H1 (cell line): Measurements from ENCODE around the gene ZNF629. TPM values are rescaled to one million over a fixed set of nuclear protein-coding genes. Genes with fewer than 3 reads are reported as not detected.

Experiments used
- CTCF ChIA-PET: fragments of 300-600 bp; sonication (Branson Sonifier 250); formaldehyde crosslinking; loops from one replicate; lab custom pipeline; 2021; ENCODE audit not compliant: partially characterized antibody; lab: Charles Lee
- POLR2A ChIA-PET: fragments of 300-600 bp; sonication (Branson Sonifier 250); formaldehyde crosslinking; loops from one replicate; lab custom pipeline; 2021; ENCODE audit warnings: inconsistent platforms; ENCODE audit not compliant: partially characterized antibody; lab: Charles Lee
- DNase-seq, 2 experiments: peaks; one replicate each; pipeline versions ENCODE4 v3.0.0 to v3.0.0-alpha.2; 2010 to 2022; ENCODE audit warnings: low spot score in 2 of 2, low read depth in 1 of 2, mixed read lengths in 1 of 2
- FAIRE-seq: peaks from 2 replicates; lab custom pipeline; 2011; peaks lifted over from hg19 to GRCh38; lab: Jason Lieb, UNC
- H2AFZ ChIP-seq: 2 replicates; pipeline ENCODE4 v1.8.1; 2012; ENCODE audit warnings: low read length, inconsistent platforms
- H2AK5ac ChIP-seq: 2 replicates; pipeline ENCODE4 v1.6.1; 2013; ENCODE audit warnings: low read depth, low read length
- H2BK120ac ChIP-seq: replicated peaks from 2 replicates; pipeline ENCODE3; 2013; ENCODE audit warnings: low read depth, low read length, inconsistent platforms
- H2BK12ac ChIP-seq: 2 replicates; pipeline ENCODE4 v1.6.1; 2013; ENCODE audit warnings: low read depth, low read length
- H2BK15ac ChIP-seq: 2 replicates; pipeline ENCODE4 v1.6.1; 2013; ENCODE audit warnings: low read length
- H2BK20ac ChIP-seq: 2 replicates; pipeline ENCODE4 v1.6.1; 2013; ENCODE audit warnings: low read length
- H2BK5ac ChIP-seq: 2 replicates; pipeline ENCODE4 v1.6.1; 2013; ENCODE audit warnings: low read depth, low read length
- H3K14ac ChIP-seq: 2 replicates; pipeline ENCODE4 v1.6.1; 2013; ENCODE audit warnings: inconsistent platforms; ENCODE audit not compliant: insufficient read length
- H3K18ac ChIP-seq: 2 replicates; pipeline ENCODE4 v1.6.1; 2013; ENCODE audit warnings: low read length; ENCODE audit errors: extremely low read depth
- H3K23ac ChIP-seq: 2 replicates; pipeline ENCODE4 v1.6.1; 2013; ENCODE audit warnings: inconsistent platforms; ENCODE audit not compliant: insufficient read length
- H3K23me2 ChIP-seq: 2 replicates; pipeline ENCODE4 v1.6.1; 2013; ENCODE audit warnings: low read depth, low read length
- H3K27ac ChIP-seq: 2 replicates; pipeline ENCODE4 v1.6.1; 2011; ENCODE audit warnings: low read depth, low read length, inconsistent platforms
- H3K27me3 ChIP-seq, 4 experiments: replicated peaks in 1 of 4; 1 replicate in 1 of 4; 2 replicates in 3 of 4; pipeline versions ENCODE4 v1.6.1 to v1.8.1; 2011 to 2013; ENCODE audit warnings: low read length in 3 of 4, mild to moderate bottlenecking in 3 of 4, inconsistent platforms in 2 of 4, mixed read lengths in 2 of 4, moderate library complexity in 1 of 4; ENCODE audit not compliant: control insufficient read depth in 3 of 4, insufficient read depth in 3 of 4; ENCODE audit errors: extremely low read depth in 1 of 4
- H3K36me3 ChIP-seq, 4 experiments: 2 replicates each; pipeline versions ENCODE4 v1.6.1 to v1.8.1; 2011 to 2013; ENCODE audit warnings: mild to moderate bottlenecking in 4 of 4, low read length in 3 of 4, moderate library complexity in 2 of 4, control low read depth in 1 of 4, inconsistent platforms in 1 of 4; ENCODE audit not compliant: insufficient read depth in 4 of 4, control insufficient read depth in 2 of 4
- H3K4ac ChIP-seq: replicated peaks from 2 replicates; pipeline ENCODE3; 2013; ENCODE audit warnings: low read length, low read depth, mixed read lengths, inconsistent platforms; ENCODE audit not compliant: insufficient read length
- H3K4me1 ChIP-seq, 4 experiments: replicated peaks in 1 of 4; 1 replicate in 1 of 4; 2 replicates in 3 of 4; pipeline versions ENCODE4 v1.6.1 to v1.8.1; 2011 to 2013; ENCODE audit warnings: low read length in 3 of 4, inconsistent platforms in 2 of 4, mixed read lengths in 1 of 4; ENCODE audit not compliant: insufficient read depth in 4 of 4, control insufficient read depth in 3 of 4
- H3K4me2 ChIP-seq, 2 experiments: 2 replicates each; pipeline versions ENCODE4 v1.6.1 to v1.8.1; 2011 to 2013; ENCODE audit warnings: low read depth in 2 of 2, low read length in 2 of 2, control low read depth in 1 of 2, inconsistent platforms in 1 of 2, mild to moderate bottlenecking in 1 of 2; ENCODE audit not compliant: insufficient read depth in 1 of 2
- H3K4me3 ChIP-seq, 4 experiments: fragments of 200-600, 300-600 bp in 1 of 4; sonication (generic), shearing (Covaris generic), sonication (Bioruptor Twin) in 1 of 4; 2 replicates each; pipeline versions ENCODE4 v1.5.1 to v1.8.1; 2011 to 2016; ENCODE audit warnings: low read length in 4 of 4, low read depth in 3 of 4, control low read depth in 2 of 4, inconsistent platforms in 2 of 4, mild to moderate bottlenecking in 2 of 4, mixed read lengths in 1 of 4, moderate library complexity in 1 of 4; ENCODE audit not compliant: insufficient read depth in 2 of 4; ENCODE audit errors: extremely low read depth in 1 of 4
- H3K56ac ChIP-seq: replicated peaks from 2 replicates; pipeline ENCODE3; 2013; ENCODE audit warnings: low read depth, mild to moderate bottlenecking, mixed read lengths, low read length, inconsistent platforms; ENCODE audit not compliant: insufficient read length
- H3K79me1 ChIP-seq: 2 replicates; pipeline ENCODE4 v1.6.1; 2013; ENCODE audit warnings: low read depth, low read length, control low read depth
- H3K79me2 ChIP-seq, 2 experiments: 2 replicates each; pipeline versions ENCODE4 v1.6.1 to v1.8.1; 2012 to 2013; ENCODE audit warnings: low read length in 2 of 2, mild to moderate bottlenecking in 2 of 2, inconsistent platforms in 1 of 2; ENCODE audit not compliant: insufficient read depth in 2 of 2, control insufficient read depth in 1 of 2
- H3K9ac ChIP-seq, 4 experiments: replicated peaks in 1 of 4; 1 replicate in 1 of 4; 2 replicates in 3 of 4; pipeline versions ENCODE4 v1.6.1 to v1.8.1; 2011 to 2013; ENCODE audit warnings: low read depth in 3 of 4, low read length in 3 of 4, control low read depth in 2 of 4, mild to moderate bottlenecking in 2 of 4, moderate library complexity in 2 of 4, inconsistent platforms in 1 of 4; ENCODE audit errors: extremely low read depth in 1 of 4
- H3K9me3 ChIP-seq, 2 experiments: 2 replicates each; pipeline versions ENCODE4 v1.6.1 to v1.8.1; 2012 to 2013; ENCODE audit warnings: mild to moderate bottlenecking in 2 of 2, moderate library complexity in 2 of 2, control low read depth in 1 of 2, inconsistent platforms in 1 of 2, low read depth in 1 of 2, low read length in 1 of 2, mixed read lengths in 1 of 2; ENCODE audit not compliant: insufficient read depth in 2 of 2
- H4K20me1 ChIP-seq, 2 experiments: replicated peaks in 1 of 2; 2 replicates each; pipeline versions ENCODE3 to v1.8.1; 2011 to 2013; ENCODE audit warnings: inconsistent platforms in 2 of 2, low read length in 2 of 2, mild to moderate bottlenecking in 1 of 2; ENCODE audit not compliant: insufficient read depth in 2 of 2, control insufficient read depth in 1 of 2
- H4K5ac ChIP-seq: 2 replicates; pipeline ENCODE4 v1.6.1; 2013; ENCODE audit warnings: low read length, low read depth, mixed read lengths, inconsistent platforms; ENCODE audit not compliant: insufficient read length
- H4K8ac ChIP-seq: 2 replicates; pipeline ENCODE4 v1.8.0; 2013; ENCODE audit warnings: mild to moderate bottlenecking, moderate library complexity, low read length, inconsistent platforms; ENCODE audit not compliant: insufficient read depth; ENCODE audit errors: extremely low read depth
- H4K91ac ChIP-seq: replicated peaks from 2 replicates; pipeline ENCODE3; 2013; ENCODE audit warnings: low read length, mixed read lengths, inconsistent platforms; ENCODE audit not compliant: insufficient read length
- FOSL1 ChIP-seq: IDR thresholded peaks from 2 replicates; pipeline ENCODE4 v1.6.1; 2011; ENCODE audit warnings: mild to moderate bottlenecking, low read depth, low read length, moderate library complexity; ENCODE audit not compliant: insufficient read depth
- JUND ChIP-seq: IDR thresholded peaks from 2 replicates; pipeline ENCODE4 v1.6.1; 2011; ENCODE audit warnings: mild to moderate bottlenecking, improper control_type of control experiment, low read length
- RFX5 ChIP-seq: IDR thresholded peaks from 2 replicates; pipeline ENCODE4 v1.6.1; 2011; ENCODE audit warnings: low read depth, low read length, improper control_type of control experiment, borderline replicate concordance
- SP1 ChIP-seq: IDR thresholded peaks from 2 replicates; pipeline ENCODE4 v1.6.1; 2011; ENCODE audit warnings: low read depth, low read length
- TCF12 ChIP-seq: IDR thresholded peaks from 2 replicates; pipeline ENCODE4 v1.6.1; 2011; ENCODE audit warnings: low read depth, mild to moderate bottlenecking, low read length
- WGBS, 2 experiments: shearing (Covaris generic) in 1 of 2; methylation state at CpG; one replicate each; pipeline versions ENCODE4 v1.1.6 to v1.1.7; 2013 to 2015; ENCODE audit warnings: low lambda C conversion rate in 2 of 2, mixed read lengths in 2 of 2, inconsistent platforms in 1 of 2, low coverage in 1 of 2, missing lambda C conversion rate in 1 of 2; ENCODE audit not compliant: insufficient replicate concordance in 2 of 2, insufficient coverage in 1 of 2, insufficient read length in 1 of 2; ENCODE audit errors: extremely low coverage in 1 of 2, missing lambda C conversion rate in 1 of 2; 5-methylcytosine and 5-hydroxymethylcytosine counted together
- polyA plus RNA-seq, 7 experiments: library from polyadenylated mRNA; depleted of rRNA in 3 of 7; stranded (reverse) in 5 of 7; unstranded in 2 of 7; fragments of >200 nt in 5 of 7; fragments of 200-250 nt in 2 of 7; gene quantifications; 1 replicate in 5 of 7; 2 replicates in 1 of 7; 4 replicates in 1 of 7; pipeline versions ENCODE4 v1.2.1 to v1.2.3, GENCODE V29; 2011 to 2013; ENCODE audit warnings: missing spikeins in 2 of 7, mixed read lengths in 2 of 7
- total RNA-seq: library from RNA; stranded (reverse); fragmentation: NEBNext Ultra II Directional; extraction: Animal tissue kit (Norgen Biotek cat#: 25700); gene quantifications from 2 replicates; pipeline ENCODE4 v1.2.1, GENCODE V29; 2021

The ZNF629 gene
- total and polyA plus RNA-seq, 2 of the 8 experiments (the other 6 are each of a cell fraction or from before 2014, with no cell fraction given) = 11.0 to 19.5 TPM

- FAIRE-seq (no peak), DNase-seq (no peak)
- Histone ChIP-seq H3K4me3 (no peak overlapping the region), H3K23ac (no peak overlapping the region), H3K79me1 (no peaks in the 10 kb centered on the region; the same call in 1 of the 2 replicates), H2BK20ac (no peak overlapping the region), H3K4me1 (peaks cover 0 to 9% (median 5%) of the 10 kb centered on the region in 4 experiments; a peak in 5 of 7 replicates), H3K56ac (no peak overlapping the region), H2AK5ac (no peak overlapping the region), H3K27me3 (no peaks in the 10 kb centered on the region), H3K27ac (no peak overlapping the region), H3K79me2 (no peaks in the 10 kb centered on the region), H3K9ac (no peak overlapping the region), H2BK15ac (no peak overlapping the region), H4K8ac (no peak overlapping the region), H3K23me2 (peaks cover 4% of the 10 kb centered on the region; the same call in 1 of the 2 replicates), H3K9me3 (no peaks in the 10 kb centered on the region), H3K18ac (no peak overlapping the region), H4K5ac (no peak overlapping the region), H2BK5ac (no peak overlapping the region), H2BK120ac (no peak overlapping the region), H4K91ac (no peak overlapping the region), H2AFZ (no peak overlapping the region), H3K4ac (no peak overlapping the region), H3K14ac (no peak overlapping the region), H4K20me1 (peaks cover 4 to 44% of the 10 kb centered on the region in 2 experiments), H3K4me2 (no peak overlapping the region), H3K36me3 (peaks cover 25 to 47% (median 40%) of the 10 kb centered on the region in 4 experiments), H2BK12ac (no peak overlapping the region)
- 97% methylated on average over 14 of the region's 14 CpGs; no CpG with 5 or more reads in 1 of the 2 experiments for WGBS, 2 experiments
- POLR2A ChIA-PET = interaction anchor here (0.7 to 6.5 kb wide), 11 partner anchors 9 to 124 kb away, joined by 3 to 63 read pairs (median 10); partner anchors contain the start of genes CFAP119, PHKG2, RNF40 and ZNF629
- CTCF ChIA-PET = interaction anchor here (1.1 to 1.4 kb wide), 3 partner anchors 13 to 147 kb away, joined by 3 to 5 read pairs (median 3); no protein-coding TSS in a partner anchor
- TF ChIP-seq JUND = no peak
- TF ChIP-seq FOSL1 = no peak
- TF ChIP-seq TCF12 = no peak
- TF ChIP-seq SP1 = no peak
- no peak for TF ChIP-seq RFX5
Measured at GRCh38 chr16:30773826-30774225, 13.2 kb downstream of the ZNF629 start.
